Raji (cell line): Measurements from ENCODE around the gene C2orf42.
A peak's percentile ranks its signal among the peaks of the same experiment; 100 is the strongest.

Source experiments
- POLR2A ChIP-seq: IDR thresholded peaks from 2 replicates; pipeline ENCODE4 v1.6.1; 2011; ENCODE audit warnings: low read depth, low read length, control low read depth; ENCODE audit not compliant: insufficient read depth

The C2orf42 gene

DNA sequence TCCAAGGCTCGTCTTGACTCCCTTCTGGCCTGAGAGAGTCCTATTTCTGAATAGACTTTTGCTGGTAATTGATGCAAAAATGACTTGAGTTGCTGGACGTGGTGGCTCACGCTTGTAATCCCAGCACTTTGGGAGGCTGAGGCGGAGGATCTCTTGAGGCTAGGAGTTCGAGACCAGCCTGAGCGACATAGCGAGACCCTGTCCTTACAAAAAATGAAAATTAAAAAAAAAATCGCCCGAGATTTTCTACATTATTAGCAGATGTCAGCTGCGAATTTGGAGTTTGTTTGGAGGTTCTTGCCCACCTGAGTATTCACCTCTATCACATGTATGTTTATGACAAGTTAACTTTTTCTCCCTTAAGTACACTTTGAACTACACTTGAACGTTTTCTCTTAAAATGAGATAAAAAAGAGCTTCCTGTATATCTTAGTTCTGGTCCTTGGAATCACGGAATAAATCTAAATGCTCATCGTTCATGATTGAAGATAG, 471 bp upstream of the C2orf42 start:
- TF ChIP-seq POLR2A: no peak

DNA sequence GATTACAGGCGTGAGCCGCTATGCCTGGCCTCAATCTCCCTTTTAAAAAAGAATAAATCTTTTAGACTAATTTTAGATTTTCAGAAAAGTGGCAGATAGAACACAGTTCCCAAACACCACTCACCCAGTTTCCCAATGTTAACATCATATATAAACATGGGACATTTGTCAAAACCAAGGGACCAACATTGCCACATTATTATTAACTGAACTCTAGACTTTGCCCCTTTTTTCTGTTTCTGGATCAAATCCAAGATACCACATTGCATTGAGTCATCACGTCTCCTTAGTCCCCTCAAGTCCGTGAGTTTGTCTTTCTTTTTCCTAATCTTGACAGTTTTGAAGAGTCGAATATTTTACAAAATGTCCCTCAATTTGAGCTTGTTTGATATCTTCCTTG, 2.4 kb downstream of the C2orf42 start:
- no peak for TF ChIP-seq POLR2A

DNA sequence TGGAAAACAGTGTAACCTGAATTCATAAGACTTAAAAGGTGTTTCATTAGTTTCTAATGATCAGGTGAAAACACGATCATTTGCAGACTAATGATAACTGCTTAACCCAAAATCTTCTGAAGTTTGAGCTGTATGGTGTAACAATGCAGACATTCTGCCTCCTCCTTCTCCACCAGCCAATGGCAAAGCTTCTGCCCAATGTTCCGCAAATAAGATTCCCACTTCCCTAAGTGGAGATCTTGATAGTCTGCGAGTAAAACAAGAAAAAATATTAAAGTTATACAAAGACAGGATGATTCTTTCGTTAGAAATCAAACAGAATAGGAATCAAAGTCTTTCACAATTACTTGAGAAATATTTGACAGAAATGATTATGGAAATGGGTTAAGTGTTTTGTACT, 8.1 kb downstream of the C2orf42 start:
- TF ChIP-seq POLR2A: no peak

DNA sequence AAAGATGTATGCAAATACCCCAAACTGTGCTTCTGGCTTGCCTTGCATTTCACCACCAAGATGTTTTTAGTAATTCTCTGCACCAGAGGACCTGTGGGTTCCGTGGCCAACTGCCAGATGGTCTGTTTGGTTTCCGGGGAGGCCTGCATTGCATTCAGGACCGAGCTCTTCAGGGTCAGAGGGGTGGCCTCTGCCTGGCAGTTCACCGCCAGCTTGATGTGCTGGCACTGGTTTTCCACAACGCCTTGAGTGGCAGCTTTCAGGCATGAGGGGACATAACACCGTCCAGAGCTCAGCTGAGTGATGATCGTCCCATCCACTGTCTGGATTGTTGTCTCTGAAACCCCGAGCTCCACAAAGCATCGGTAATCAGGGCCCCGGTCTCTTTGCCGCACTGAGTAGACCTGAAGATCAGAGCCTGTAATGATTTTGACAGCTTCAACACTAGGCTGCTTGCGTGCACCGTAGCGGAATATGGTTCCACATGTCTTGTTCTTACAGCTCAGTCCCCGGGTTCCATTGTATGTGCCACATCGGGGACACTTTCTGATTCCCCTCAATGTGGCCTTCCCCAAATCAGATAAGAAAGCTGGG, 9.4 kb downstream of the C2orf42 start:
- TF ChIP-seq POLR2A: no peak

DNA sequence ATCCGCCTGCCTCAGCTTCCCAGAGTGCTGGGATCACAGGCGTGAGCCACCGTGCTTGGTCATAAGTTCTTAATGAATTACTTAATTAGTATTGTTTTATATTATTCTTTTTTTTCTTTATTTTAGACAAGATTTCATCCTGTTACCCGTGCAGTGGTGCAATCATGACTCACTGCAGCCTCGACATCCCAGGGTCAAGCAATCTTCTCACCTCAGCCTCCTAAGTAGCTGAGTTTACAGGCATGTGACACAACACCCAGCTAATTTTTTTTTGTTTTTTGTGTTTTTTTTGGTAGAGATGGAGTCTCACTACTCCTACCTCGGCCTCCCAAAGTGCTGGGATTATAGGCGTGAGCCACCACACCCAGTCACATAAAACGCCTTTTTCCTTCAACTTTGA, 17.3 kb downstream of the C2orf42 start:
- no peak for TF ChIP-seq POLR2A

DNA sequence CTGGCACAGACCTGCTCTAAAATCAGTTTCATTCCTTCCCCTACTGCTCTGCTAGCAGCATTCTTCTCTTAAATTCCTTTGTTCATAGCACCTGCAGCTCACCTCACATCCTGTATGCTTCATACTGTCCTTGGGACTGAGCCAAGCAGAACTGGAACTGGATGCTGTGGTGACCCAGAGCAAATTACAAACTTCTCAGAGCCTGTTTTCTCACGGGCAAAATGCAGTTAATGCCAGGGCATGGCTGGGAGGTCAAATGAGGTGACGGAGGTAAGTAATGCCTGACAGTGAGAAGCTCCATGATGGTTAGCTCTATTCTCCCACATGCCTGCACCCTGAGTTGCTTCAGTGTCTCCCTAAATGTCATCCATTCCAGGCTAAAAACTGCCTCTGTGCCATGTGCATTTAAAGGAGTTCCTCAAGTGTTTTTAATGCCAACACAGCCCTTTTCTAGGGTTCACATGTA, 29.7 kb downstream of the C2orf42 start:
- no peak for TF ChIP-seq POLR2A

DNA sequence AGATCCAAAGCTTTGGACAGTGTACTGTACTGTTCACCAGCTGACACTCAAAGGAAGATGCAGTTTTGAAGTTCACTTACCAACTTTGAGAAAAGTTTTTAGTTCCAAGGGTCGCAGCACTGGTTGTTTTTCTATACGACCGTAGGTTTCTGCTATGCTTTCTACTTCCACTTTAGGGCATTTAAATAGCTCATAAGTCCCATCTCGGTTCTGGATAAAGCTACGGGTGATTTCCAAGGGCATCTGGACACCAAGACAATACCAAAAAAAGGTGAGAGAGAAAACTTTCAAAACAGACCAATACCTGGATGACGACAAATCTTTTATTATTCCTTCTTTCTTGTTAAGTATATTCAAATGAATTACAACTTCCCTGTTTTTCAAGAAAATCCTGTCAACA, 30.3 kb downstream of the C2orf42 start:
- no peak for TF ChIP-seq POLR2A

DNA sequence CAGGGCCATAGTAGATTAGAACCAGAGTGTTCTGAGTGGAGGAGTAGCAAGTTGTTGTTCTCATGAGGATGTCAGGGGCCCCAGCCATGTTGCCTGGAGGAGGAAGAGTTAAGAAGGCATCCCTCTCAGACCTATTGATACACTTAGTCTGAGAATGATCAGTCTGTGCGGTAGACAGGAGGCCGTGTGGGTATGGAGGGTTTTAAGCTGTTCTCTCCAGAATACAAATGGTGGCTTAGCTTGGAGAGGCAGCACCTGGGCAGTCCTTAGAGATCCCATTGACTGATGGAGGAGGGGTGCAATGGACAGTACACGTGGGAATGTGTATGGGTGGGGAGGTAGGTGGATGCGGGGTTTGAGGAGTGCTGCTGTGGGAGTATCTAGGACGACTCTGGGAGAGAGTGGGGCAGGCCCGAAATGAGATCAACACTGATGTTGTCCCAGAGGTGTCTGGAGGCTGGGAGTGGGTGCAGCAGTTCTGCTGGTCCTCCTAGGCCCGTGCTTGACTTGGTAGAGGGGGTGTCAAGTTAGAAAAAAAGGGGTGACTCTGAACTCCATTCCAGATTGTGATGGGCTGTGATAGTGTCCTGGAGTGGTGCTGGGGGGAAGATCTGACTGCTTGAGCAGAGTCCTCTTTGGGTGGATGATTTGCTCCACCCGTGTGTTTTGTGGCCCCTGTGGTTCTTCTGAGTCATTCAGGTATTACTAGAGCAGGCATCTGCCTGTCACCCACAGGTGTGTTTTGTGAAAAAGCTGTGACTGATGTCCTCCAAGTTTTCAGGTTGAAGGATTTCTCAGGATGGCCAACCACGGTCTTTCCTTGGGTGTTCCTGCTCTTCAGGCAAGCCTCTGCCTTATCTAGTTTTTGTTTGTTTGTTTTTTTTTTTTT, 44.7 kb downstream of the C2orf42 start:
- no peak for TF ChIP-seq POLR2A

DNA sequence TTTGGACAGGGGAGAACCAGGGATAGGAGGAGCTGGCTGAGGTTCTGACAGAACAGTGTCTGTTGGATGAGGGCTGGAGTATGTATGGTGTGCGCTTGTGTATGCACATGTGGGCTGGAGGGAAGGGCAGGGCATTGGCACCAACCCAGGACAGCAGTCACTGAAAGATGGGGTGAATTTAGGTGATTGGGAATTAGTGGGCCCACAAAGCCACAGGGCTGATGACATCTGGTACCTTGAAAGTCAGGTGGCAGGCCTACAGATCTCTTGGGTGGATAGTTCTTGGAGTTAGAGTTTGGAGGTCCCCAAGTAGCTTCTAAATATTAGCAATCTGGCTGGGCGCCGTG, 45.7 kb downstream of the C2orf42 start:
- no peak for TF ChIP-seq POLR2A

DNA sequence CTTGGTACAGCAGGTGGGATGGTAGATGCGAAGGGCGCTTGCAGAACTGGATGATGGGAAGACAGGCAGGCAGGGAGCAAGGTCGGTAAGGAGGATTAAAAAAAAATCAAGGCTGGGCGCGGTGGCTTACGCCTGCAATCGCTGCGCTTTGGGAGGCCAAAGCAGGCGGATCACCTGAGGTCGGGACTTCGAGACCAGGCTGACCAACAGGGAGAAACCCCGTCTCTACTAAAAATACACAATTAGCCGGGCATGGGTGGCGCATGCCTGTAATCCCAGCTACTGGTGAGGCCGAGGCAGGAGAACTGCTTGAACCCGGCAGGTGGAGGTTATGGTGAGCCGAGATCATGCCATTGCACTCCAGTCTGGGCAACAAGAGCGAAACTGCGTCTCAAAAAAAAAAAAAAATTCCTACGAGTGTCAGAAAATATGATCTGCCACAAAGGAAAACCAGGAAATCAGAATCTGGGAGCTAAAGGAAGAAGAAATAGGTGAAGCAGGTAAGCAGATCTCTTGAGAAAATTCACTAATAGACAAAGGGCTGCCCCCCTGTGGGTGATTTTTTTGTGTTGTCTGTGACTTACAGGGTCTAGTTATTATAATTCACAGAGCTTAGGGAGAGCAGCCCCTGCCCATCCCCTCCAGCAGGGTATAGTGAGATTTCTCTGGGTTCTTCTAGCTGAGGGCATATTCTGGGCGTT, 46.2 kb downstream of the C2orf42 start:
- no peak for TF ChIP-seq POLR2A

DNA sequence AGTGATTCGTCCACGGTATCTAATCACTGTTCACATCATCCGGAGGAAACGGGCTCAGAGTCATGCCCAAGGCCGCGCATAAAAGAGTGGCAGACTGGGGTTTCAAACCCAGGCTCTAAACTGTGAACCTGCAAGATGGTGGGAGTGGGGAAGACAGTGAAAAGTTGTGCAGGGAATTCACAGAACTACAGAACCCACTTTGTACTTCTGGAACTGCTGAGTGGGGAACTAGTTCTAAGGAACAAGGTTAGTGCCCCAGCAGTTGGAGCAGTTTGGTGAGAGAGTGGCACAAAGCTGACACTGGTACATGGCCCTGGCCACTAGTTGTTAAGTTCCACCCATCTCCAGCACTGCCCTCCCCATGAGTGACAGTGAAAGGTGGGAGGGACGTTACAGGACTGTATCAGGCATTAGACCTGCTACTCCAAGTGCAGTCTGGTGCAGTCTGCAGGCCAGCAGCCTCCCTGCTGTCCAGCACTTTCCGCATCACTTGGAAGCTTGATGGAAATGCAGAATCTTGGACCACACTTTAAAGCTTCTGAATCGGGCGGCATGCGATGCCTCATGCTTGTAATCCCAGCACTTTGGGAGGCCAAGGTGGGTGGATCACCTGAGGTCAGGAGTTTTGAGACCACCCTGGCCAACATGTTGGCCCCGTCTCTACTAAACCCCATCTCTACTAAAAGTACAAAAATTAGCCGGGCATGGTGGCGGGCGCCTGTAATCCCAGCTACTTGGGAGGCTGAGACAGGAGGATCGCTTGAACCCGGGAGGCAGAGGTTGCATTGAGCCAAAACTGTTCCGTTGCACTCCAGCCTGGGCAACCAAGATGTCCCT, 47.3 kb downstream of the C2orf42 start:
- TF ChIP-seq POLR2A: peak; percentile 68

DNA sequence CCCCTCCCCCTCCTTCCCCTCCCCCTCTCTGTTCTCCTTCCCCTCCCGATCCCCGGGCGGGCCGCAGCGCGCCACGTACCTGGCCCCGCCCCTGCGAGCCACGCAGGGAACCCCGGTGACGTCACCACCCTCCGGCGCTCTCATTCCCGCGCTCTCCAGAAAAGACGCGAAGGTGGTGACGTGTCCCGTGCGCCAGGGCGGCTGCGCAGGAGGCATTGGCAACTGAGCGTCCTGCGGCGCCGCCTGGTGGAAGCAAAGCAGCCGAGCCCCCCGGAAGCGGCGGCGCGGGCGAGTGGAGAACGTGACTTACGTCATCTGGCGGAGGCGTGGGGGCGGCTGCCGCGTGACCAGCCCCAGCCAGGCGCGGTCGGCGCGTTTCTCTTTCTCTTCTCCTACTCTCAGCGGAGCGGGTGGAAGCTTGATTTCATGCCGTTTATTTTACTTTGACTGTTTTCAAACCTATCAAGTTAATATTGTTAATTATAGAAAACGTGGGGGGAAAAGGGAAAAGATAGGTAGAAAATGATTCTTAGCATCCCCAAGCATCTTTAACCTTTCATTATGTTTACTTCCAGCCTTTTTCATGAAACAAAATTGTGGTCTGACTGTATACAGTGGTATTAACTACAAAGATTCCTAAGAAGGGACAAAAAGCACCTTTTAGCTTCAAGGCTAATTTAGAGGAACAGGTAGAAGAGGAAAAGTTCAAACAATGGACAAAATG, 48.1 kb downstream of the C2orf42 start:
- peak; percentile 75 for TF ChIP-seq POLR2A

DNA sequence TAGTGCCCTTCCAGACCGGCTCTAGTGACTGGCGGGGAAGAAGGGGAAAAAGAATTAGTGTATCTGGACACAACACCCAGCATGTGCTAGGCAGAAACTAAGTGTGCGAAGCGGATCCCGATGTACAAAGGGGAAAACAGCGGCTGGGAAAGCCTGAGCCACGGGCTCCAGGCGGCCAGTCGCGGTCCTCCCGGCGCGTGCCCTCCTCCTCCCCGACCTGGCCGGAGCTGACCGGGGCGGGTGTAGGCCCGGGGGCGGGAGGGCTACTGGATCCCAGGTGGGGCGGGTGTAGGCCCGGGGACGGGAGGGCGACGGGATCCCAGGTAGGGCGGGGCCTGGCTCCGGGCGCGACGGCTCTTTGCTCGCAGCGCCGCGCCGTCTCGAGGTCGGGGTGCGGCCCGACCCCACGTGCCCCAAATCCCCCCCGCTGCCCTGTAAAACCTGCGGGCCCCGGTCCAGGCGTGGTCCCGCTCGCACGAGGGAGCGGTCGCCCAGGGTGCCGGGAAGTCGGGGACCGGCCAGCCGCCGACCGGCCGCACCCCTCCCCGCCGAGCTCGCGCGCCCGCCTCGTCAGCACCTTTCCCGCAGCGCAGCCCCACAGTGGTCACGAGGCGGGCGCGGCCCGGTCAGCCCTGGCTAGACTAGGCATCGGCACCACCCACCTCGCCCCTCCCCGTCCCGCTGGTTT, 48.8 kb downstream of the C2orf42 start:
- TF ChIP-seq POLR2A: peak; percentile 67; the same call in 1 of the 2 replicates

DNA sequence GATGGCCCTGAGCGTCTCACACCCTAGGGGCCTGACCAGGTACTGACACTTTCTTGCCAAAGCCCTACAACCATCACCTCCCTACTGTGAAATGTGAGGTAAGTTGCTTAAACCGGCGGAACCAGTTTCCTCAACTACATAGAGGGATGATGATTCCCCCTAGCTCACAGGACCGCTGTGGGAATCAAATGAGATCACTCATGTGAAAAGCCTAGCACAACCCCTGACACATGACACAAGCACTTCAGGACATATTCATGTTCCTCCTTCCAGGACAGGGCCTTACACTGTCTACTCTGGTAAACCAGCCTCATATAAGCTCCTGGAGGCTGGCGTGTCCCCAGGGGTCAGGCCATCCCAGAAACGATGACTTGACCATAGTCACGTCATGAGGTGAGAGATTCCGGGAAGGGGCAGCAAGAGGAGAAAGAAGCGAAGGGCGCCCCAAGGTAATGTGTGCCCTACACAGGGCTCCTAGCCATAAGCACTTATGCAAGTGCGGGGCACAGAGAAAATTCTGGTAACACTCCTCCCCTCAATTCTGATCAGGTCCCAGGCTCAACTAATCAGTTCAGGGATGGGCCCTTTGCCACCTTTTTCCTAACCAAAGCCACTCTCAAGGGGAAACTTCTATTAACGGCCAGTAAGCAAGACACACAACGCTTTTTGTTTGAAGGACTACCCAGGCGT, 49.5 kb downstream of the C2orf42 start:
- peak; percentile 73 for TF ChIP-seq POLR2A

DNA sequence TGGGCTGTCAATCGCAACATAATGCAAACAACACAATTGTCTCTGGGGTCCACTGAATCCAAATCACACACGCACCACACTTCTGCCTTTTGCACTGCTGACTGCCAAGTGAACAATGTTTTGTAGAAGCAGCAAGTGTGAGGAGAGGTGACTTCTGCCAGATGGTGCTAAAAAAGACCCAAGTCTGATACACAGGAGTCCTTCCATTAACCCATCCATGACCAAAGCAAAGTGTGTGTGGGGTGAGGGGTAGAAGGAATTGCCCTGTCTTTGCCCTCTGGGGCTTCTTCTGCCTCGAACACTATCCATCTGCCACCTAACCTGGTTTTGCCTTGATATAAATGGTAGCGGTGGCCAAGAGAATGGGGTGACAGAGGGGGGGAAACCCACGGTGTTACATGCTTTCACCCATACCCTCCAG, 50.0 kb downstream of the C2orf42 start:
- no peak for TF ChIP-seq POLR2A
